IMR-90 (cell line): ENCODE data around the gene NFATC3. TPM values are rescaled to one million over a fixed set of nuclear protein-coding genes. Genes with fewer than 3 reads are reported as not detected.

Experiments
- ATAC-seq: fragments of 200-7000 bp; cut with Tn5 transposase; 2 replicates; pipeline ENCODE4 v1.9.1; 2020; ENCODE audit warnings: low read depth, mild to moderate bottlenecking, moderate library complexity
- BruUV-seq: library from RNA; stranded (reverse); fragments of 400-500 nt; replicated peaks from 2 replicates; lab custom pipeline; 2021; lab: Mats Ljungman, UMichigan
- CTCF ChIA-PET: fragments of 300-600 bp; formaldehyde crosslinking; extraction: SDS; loops from one replicate; lab custom pipeline; 2021; ENCODE audit warnings: antibody characterized with exemption; lab: Yijun Ruan, JAX
- POLR2A ChIA-PET: fragments of 300-600 bp; sonication (Branson Sonifier 250); formaldehyde crosslinking; loops from one replicate; lab custom pipeline; 2022; ENCODE audit warnings: antibody characterized with exemption; ENCODE audit not compliant: unreplicated experiment; lab: Charles Lee
- DNase-seq: peaks from one replicate; pipeline ENCODE4 v3.0.0; 2013
- H2AFZ ChIP-seq: replicated peaks from 2 replicates; pipeline ENCODE3; 2013; ENCODE audit warnings: low read length, mild to moderate bottlenecking; ENCODE audit not compliant: poor library complexity
- H2AK5ac ChIP-seq: 2 replicates; pipeline ENCODE4 v1.6.1; 2013; ENCODE audit warnings: low read depth, low read length, inconsistent platforms
- H2AK9ac ChIP-seq: replicated peaks from 2 replicates; pipeline ENCODE3; 2013; ENCODE audit warnings: mild to moderate bottlenecking, low read depth, low read length, moderate library complexity; ENCODE audit not compliant: poor library complexity
- H2BK120ac ChIP-seq: 2 replicates; pipeline ENCODE4 v1.6.1; 2013; ENCODE audit warnings: low read depth, low read length, inconsistent platforms
- H2BK15ac ChIP-seq: 3 replicates; pipeline ENCODE4 v1.6.1; 2013; ENCODE audit warnings: low read depth, low read length, inconsistent platforms
- H2BK20ac ChIP-seq: 2 replicates; pipeline ENCODE4 v1.6.1; 2013; ENCODE audit warnings: low read depth, mild to moderate bottlenecking, inconsistent platforms, low read length, moderate library complexity
- H2BK5ac ChIP-seq: 2 replicates; pipeline ENCODE4 v1.6.1; 2013; ENCODE audit warnings: mild to moderate bottlenecking, low read depth, low read length, inconsistent platforms; ENCODE audit not compliant: poor library complexity, severe bottlenecking
- H3K14ac ChIP-seq: replicated peaks from 2 replicates; pipeline ENCODE4 v1.6.1; 2013; ENCODE audit warnings: low read depth, low read length, inconsistent platforms
- H3K18ac ChIP-seq: 2 replicates; pipeline ENCODE4 v1.6.1; 2013; ENCODE audit warnings: low read depth, low read length, control low read depth
- H3K23ac ChIP-seq: 2 replicates; pipeline ENCODE4 v1.6.1; 2013; ENCODE audit warnings: low read depth, low read length, inconsistent platforms
- H3K27ac ChIP-seq: 2 replicates; pipeline ENCODE4 v1.5.1; 2013; ENCODE audit warnings: mild to moderate bottlenecking, control low read depth, low read length; ENCODE audit not compliant: insufficient read depth
- H3K27me3 ChIP-seq: 2 replicates; pipeline ENCODE4 v1.6.1; 2013; ENCODE audit warnings: low read length; ENCODE audit not compliant: control insufficient read depth, insufficient read depth
- H3K36me3 ChIP-seq: 2 replicates; pipeline ENCODE4 v1.6.1; 2013; ENCODE audit warnings: low read length, mixed read lengths; ENCODE audit not compliant: control insufficient read depth, insufficient read depth
- H3K4ac ChIP-seq: 2 replicates; pipeline ENCODE4 v1.6.1; 2013; ENCODE audit warnings: low read depth, low read length, inconsistent platforms
- H3K4me1 ChIP-seq: 2 replicates; pipeline ENCODE4 v1.6.1; 2013; ENCODE audit warnings: low read length, mixed read lengths; ENCODE audit not compliant: control insufficient read depth, insufficient read depth
- H3K4me2 ChIP-seq: 2 replicates; pipeline ENCODE4 v1.6.1; 2013; ENCODE audit warnings: low read depth, mild to moderate bottlenecking, control low read depth, low read length, moderate library complexity
- H3K4me3 ChIP-seq: 2 replicates; pipeline ENCODE4 v1.5.1; 2013; ENCODE audit warnings: low read depth, mild to moderate bottlenecking, control low read depth, low read length, moderate library complexity; ENCODE audit not compliant: insufficient read depth
- H3K56ac ChIP-seq: 2 replicates; pipeline ENCODE4 v1.6.1; 2013; ENCODE audit warnings: low read length, inconsistent platforms; ENCODE audit not compliant: insufficient read depth; ENCODE audit errors: extremely low read depth
- H3K79me1 ChIP-seq, 2 experiments: 2 replicates each; pipeline ENCODE4 v1.6.1; 2013; ENCODE audit warnings: low read length in 2 of 2, inconsistent platforms in 1 of 2, low read depth in 1 of 2
- H3K9ac ChIP-seq: 2 replicates; pipeline ENCODE4 v1.6.1; 2013; ENCODE audit warnings: low read depth, low read length, control low read depth
- H3K9me1 ChIP-seq: 2 replicates; pipeline ENCODE4 v1.6.1; 2013; ENCODE audit warnings: low read length, inconsistent platforms; ENCODE audit not compliant: insufficient read depth
- H3K9me3 ChIP-seq: 2 replicates; pipeline ENCODE4 v1.6.1; 2013; ENCODE audit warnings: low read length; ENCODE audit not compliant: control insufficient read depth, insufficient read depth
- H4K20me1 ChIP-seq: 2 replicates; pipeline ENCODE4 v1.6.1; 2013; ENCODE audit warnings: low read length, inconsistent platforms; ENCODE audit not compliant: insufficient read depth
- H4K5ac ChIP-seq: 2 replicates; pipeline ENCODE4 v1.6.1; 2013; ENCODE audit warnings: mild to moderate bottlenecking, low read depth, low read length, control low read depth
- H4K8ac ChIP-seq, 2 experiments: 2 replicates each; pipeline ENCODE4 v1.6.1; 2013; ENCODE audit warnings: low read depth in 2 of 2, low read length in 2 of 2, control low read depth in 1 of 2, inconsistent platforms in 1 of 2
- H4K91ac ChIP-seq: 2 replicates; pipeline ENCODE4 v1.6.1; 2013; ENCODE audit warnings: low read depth, low read length, inconsistent platforms; ENCODE audit not compliant: insufficient read depth
- NFE2L2 ChIP-seq: fragments of 150-350 bp; IDR thresholded peaks from 2 replicates; pipeline ENCODE4 v1.6.1; 2016; ENCODE audit warnings: low read depth, mild to moderate bottlenecking, low read length
- WGBS, 2 experiments: methylation state at CpG; one replicate each; pipeline versions ENCODE4 v1.1.5 to v1.1.7; 2013; ENCODE audit warnings: missing lambda C conversion rate in 2 of 2; ENCODE audit not compliant: insufficient read length in 1 of 2; ENCODE audit errors: extremely low coverage in 2 of 2; 5-methylcytosine and 5-hydroxymethylcytosine counted together
- dilution Hi-C: fragments of 300-500 bp; cut with HindIII; formaldehyde crosslinking; loops from one replicate; pipeline ENCODE4 v1.14.3; 2018; ENCODE audit warnings: low sequenced_read_pairs; ENCODE audit not compliant: unreplicated experiment
- in situ Hi-C: fragments of 300-500 bp; cut with MboI; formaldehyde crosslinking; loops from 3 replicates; pipeline ENCODE4 v1.14.3; 2019; ENCODE audit warnings: low sequenced_read_pairs, inconsistent platforms, mixed read lengths
- intact Hi-C: fragments of 100-400 bp; cut with micrococcal nuclease; formaldehyde crosslinking; loops from 2 replicates; pipeline ENCODE4 v1.10.0; 2022
- polyA plus RNA-seq, 3 experiments: library from polyadenylated mRNA; depleted of rRNA; stranded (reverse); fragments of >200 nt; gene quantifications; 2 replicates each; pipeline ENCODE4 v1.2.3, GENCODE V29; 2012; ENCODE audit warnings: low replicate concordance in 1 of 3
- total RNA-seq: library from RNA; depleted of rRNA; stranded (reverse); fragments of >200 nt; gene quantifications from 2 replicates; pipeline ENCODE4 v1.2.3, GENCODE V29; 2012

The NFATC3 gene
- total and polyA plus RNA-seq, 2 of the 4 experiments (the other 2 are of a cell fraction) = 6.3 to 21.5 TPM

- Histone ChIP-seq H2AK5ac (no peak overlapping the region), H4K5ac (no peak overlapping the region), H3K14ac (no peak overlapping the region), H2BK20ac (no peak overlapping the region), H2AFZ (no peak overlapping the region), H2AK9ac (no peak overlapping the region), H3K27me3 (no peaks in the 10 kb centered on the region), H3K18ac (no peak overlapping the region), H3K79me1 (peaks cover 3% of the 10 kb centered on the region in 2 experiments; a peak in 2 of 4 replicates), H4K20me1 (no peaks in the 10 kb centered on the region), H2BK15ac (no peak overlapping the region), H3K4me1 (no peaks in the 10 kb centered on the region), H3K4me2 (no peak overlapping the region), H4K91ac (no peak overlapping the region), H4K8ac (no peak overlapping the region), H3K27ac (no peak overlapping the region), H3K36me3 (peaks cover 2% of the 10 kb centered on the region; the same call in 1 of the 2 replicates), H3K9ac (no peak overlapping the region), H3K4ac (no peak overlapping the region), H2BK5ac (no peak overlapping the region), H3K23ac (no peak overlapping the region), H3K9me3 (no peaks in the 10 kb centered on the region), H2BK120ac (no peak overlapping the region), H3K9me1 (peaks cover 5% of the 10 kb centered on the region), H3K56ac (no peak overlapping the region), H3K4me3 (no peak overlapping the region)
- WGBS, 2 experiments = no CpG with 5 or more reads among the region's 3 CpGs
- in situ Hi-C loops = no loop called here
- ChIA-PET CTCF (interaction anchor here (0.7 kb wide), 1 partner anchor 46 kb away, joined by 5 read pairs; no protein-coding TSS in a partner anchor), POLR2A (no interaction called here)
- intact Hi-C loops = no loop called here
- TF ChIP-seq NFE2L2 = no peak
- no TSS peak for BruUV-seq
- DNase-seq (no peak), ATAC-seq (no peak)
- dilution Hi-C loops = no loop called here
These were observed 131.1 kb downstream of the NFATC3 start for GRCh38 chr16:68216240-68216639.
